AG04450 (cell line): ENCODE data around the gene GAB1. TPM values are rescaled to one million over a fixed set of nuclear protein-coding genes. Genes with fewer than 3 reads are reported as not detected.

ENCODE experiments used
- CTCF ChIA-PET: fragments of 300-600, 350-600 bp; formaldehyde crosslinking; extraction: SDS; loops from one replicate; lab custom pipeline; 2022; ENCODE audit warnings: antibody characterized with exemption, inconsistent platforms; lab: Charles Lee
- POLR2A ChIA-PET: fragments of 350-600 bp; formaldehyde crosslinking; extraction: SDS; loops from one replicate; lab custom pipeline; 2021; ENCODE audit warnings: antibody characterized with exemption, inconsistent platforms; lab: Yijun Ruan, JAX
- DNase-seq: peaks from one replicate; pipeline ENCODE4 v3.0.0-alpha.2; 2011; ENCODE audit warnings: low read depth, low spot score
- H3K27ac ChIP-seq: one replicate; pipeline ENCODE4 v1.5.1; 2012; ENCODE audit warnings: low read depth, low read length, control low read depth
- H3K27me3 ChIP-seq: one replicate; pipeline ENCODE4 v1.6.0; 2012; ENCODE audit warnings: low read length; ENCODE audit not compliant: control insufficient read depth, insufficient read depth
- H3K4me3 ChIP-seq: 2 replicates; pipeline ENCODE4 v1.5.1; 2011; ENCODE audit warnings: mild to moderate bottlenecking, low read depth, low read length, control low read depth
- H3K9me3 ChIP-seq: 2 replicates; pipeline ENCODE4 v1.5.1; 2012; ENCODE audit warnings: low read length; ENCODE audit not compliant: control insufficient read depth, insufficient read depth
- CTCF ChIP-seq: IDR thresholded peaks from 2 replicates; pipeline ENCODE4 v1.5.1; 2011; ENCODE audit warnings: low read depth, low read length, control low read depth, inconsistent platforms
- polyA plus RNA-seq: library from polyadenylated mRNA; depleted of rRNA; stranded (reverse); fragments of >200 nt; gene quantifications from 2 replicates; pipeline ENCODE4 v1.2.3, GENCODE V29; 2011

The GAB1 gene
- polyA plus RNA-seq, 1 experiment = 13.8 TPM

GRCh38 chr4:143431526-143432257 lies 95.0 kb downstream of the GAB1 start:
- POLR2A ChIA-PET = no interaction called here
- TF ChIP-seq CTCF = no peak
- Histone ChIP-seq H3K4me3 (no peak overlapping the region), H3K27ac (no peak overlapping the region), H3K9me3 (peaks cover 5% of the 10 kb centered on the region; the same call in 1 of the 2 replicates), H3K27me3 (no peaks in the 10 kb centered on the region)
- CTCF ChIA-PET = interaction anchor here (0.7 to 1.2 kb wide), 2 partner anchors 43 to 224 kb away, joined by 3 read pairs; no protein-coding TSS in a partner anchor
- no peak for DNase-seq

- peaks cover 5% of the 10 kb centered on the region; the same call in 1 of the 2 replicates for H3K9me3 ChIP-seq
- no peak overlapping the region for H3K27ac ChIP-seq
- no peak for DNase-seq
- H3K27me3 ChIP-seq = no peaks in the 10 kb centered on the region
- CTCF ChIA-PET = interaction anchor here (0.9 to 1.2 kb wide), 2 partner anchors 107 to 225 kb away, joined by 3 read pairs; no protein-coding TSS in a partner anchor
- H3K4me3 ChIP-seq = no peak overlapping the region
- TF ChIP-seq CTCF = no peak
- POLR2A ChIA-PET = no interaction called here
Observed at GRCh38 chr4:143432258-143432591, 95.5 kb downstream of the GAB1 start.

- DNase-seq = no peak
- no peak for TF ChIP-seq CTCF
- CTCF ChIA-PET = interaction anchor here (0.9 kb wide), 1 partner anchor 108 kb away, joined by 3 read pairs; no protein-coding TSS in a partner anchor
Observed at GRCh38 chr4:143433231-143433630, 96.6 kb downstream of the GAB1 start.

GRCh38 chr4:143435955-143436354 lies 99.3 kb downstream of the GAB1 start:
- H3K4me3 ChIP-seq = no peak overlapping the region
- H3K27me3 ChIP-seq = no peaks in the 10 kb centered on the region
- TF ChIP-seq CTCF = no peak
- CTCF ChIA-PET = no interaction called here
- no peaks in the 10 kb centered on the region; the same call in 1 of the 2 replicates for H3K9me3 ChIP-seq
- no peak for DNase-seq
- H3K27ac ChIP-seq = no peak overlapping the region
- POLR2A ChIA-PET = no interaction called here

More at GRCh38 chr4:143433231-143433630, 96.6 kb downstream of the GAB1 start:
- POLR2A ChIA-PET = no interaction called here
- Histone ChIP-seq H3K9me3 (peaks cover 5% of the 10 kb centered on the region; the same call in 1 of the 2 replicates), H3K27me3 (no peaks in the 10 kb centered on the region), H3K27ac (no peak overlapping the region), H3K4me3 (no peak overlapping the region)

- Histone ChIP-seq H3K9me3 (no peaks in the 10 kb centered on the region), H3K27ac (no peak overlapping the region), H3K27me3 (no peaks in the 10 kb centered on the region), H3K4me3 (no peak overlapping the region)
- CTCF ChIA-PET = no interaction called here
- DNase-seq = no peak
- no peak for TF ChIP-seq CTCF
- POLR2A ChIA-PET = no interaction called here
Observed at GRCh38 chr4:143437476-143437875, 100.8 kb downstream of the GAB1 start.
